GM19023 (cell line): ENCODE measurements around the gene FAM193A.
"Not testable (repeated sequence)": the region's sequence is repeated elsewhere in the genome, so short reads cannot be mapped to it uniquely, and the experiment has no call there.

ENCODE experiments used
- ATAC-seq: cut with Tn5 transposase; IDR thresholded peaks from one replicate; pipeline ENCODE4 v1.9.1; 2021; ENCODE audit warnings: mild to moderate bottlenecking, moderate library complexity; ENCODE audit not compliant: unreplicated experiment

FAM193A gene

DNA sequence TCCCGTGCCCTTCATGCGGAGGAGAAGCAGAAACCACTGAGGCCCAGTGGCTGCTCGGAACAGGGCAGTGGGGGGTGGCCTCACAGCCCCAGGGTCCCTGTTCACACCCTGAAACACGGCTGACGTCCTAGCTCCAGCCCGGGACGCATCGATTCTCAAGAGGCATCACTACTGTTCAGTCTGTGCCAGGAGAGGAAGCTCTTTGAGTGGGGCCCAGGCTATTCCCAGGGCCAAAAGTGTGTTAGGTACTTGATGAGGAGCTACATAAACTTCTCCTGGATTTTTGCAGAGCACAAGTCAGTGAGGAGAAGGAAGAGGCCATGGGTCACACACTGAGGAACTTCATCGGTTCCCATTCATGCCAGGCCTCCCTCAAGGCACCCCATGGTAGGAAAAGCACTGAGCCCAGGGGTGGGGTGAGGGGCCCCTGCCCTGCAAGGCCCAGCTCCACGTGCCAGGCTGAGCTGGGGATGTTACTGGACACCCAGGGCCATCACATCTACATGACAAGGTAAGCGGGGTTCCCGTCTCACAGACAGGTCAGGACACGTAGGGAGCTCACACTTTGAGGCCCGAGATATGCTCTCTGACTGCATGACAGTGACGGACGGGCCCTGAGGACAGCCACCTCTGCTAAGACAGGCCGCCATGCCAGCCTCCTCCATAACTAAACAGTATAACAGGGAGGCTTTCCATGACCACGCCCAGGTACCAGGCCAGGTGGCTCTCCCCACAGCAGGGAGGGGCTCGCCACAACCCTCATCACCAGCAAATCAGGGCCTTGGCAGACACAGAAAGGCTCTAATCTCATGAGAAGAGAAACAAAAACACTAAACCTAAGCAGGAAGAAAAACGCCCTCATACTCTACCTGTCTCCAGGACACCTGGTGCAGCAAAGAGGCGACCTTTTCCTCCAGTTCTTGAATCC, 207.3 kb downstream of the FAM193A start:
- no peak for ATAC-seq

DNA sequence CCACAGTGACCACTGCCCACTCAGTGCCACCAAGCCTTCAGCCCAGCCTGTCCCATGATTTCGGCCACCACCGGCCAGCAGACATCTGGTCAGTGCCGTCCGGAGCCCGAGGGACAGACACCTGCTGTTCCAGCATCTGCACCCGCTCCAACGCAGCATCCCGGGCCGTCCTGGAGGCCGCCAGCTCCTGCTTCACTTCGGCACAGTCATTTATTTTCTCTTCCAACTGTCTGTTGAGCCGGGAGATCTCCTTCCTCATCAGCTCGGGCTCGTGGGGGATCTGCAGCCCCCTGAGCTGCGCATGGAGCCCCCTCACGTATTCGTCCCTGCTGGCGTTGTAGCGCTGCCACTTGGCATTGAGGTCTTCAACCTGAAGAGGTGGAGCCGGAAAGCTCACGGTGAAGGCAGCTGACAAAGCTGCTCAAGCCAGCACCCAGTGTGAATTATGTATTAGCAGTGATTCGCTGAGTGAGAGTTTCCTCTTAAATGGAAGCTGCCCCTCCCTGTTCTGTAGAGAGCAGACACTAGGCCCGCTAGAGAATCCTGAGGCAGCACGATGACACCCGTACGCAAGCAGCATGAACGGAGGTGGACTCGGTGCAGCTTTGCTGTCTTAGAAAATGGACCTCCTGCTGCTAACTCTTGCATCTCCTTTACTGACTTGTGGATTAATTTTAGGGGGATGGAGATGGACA, 208.3 kb downstream of the FAM193A start:
- ATAC-seq, result no peak

DNA sequence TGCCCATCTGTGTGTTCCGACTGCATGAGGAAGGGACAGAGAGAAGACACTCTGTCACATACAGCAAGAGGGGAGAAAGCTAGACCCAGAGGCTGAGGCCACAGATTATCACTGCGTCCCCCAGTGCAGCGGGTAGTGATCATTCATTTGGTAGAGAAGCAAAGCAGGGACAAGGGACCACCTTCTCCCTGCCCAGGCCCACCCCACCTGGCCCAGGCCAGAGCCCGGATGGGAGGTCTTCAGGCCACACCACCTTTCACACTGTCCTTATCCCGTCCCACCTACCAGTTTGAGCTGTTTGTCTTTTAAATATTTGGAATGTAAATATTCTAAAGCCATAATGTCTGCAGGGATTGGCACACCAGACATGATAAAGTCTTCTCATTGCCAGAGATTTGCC, 209.1 kb downstream of the FAM193A start:
- ATAC-seq, result no peak

DNA sequence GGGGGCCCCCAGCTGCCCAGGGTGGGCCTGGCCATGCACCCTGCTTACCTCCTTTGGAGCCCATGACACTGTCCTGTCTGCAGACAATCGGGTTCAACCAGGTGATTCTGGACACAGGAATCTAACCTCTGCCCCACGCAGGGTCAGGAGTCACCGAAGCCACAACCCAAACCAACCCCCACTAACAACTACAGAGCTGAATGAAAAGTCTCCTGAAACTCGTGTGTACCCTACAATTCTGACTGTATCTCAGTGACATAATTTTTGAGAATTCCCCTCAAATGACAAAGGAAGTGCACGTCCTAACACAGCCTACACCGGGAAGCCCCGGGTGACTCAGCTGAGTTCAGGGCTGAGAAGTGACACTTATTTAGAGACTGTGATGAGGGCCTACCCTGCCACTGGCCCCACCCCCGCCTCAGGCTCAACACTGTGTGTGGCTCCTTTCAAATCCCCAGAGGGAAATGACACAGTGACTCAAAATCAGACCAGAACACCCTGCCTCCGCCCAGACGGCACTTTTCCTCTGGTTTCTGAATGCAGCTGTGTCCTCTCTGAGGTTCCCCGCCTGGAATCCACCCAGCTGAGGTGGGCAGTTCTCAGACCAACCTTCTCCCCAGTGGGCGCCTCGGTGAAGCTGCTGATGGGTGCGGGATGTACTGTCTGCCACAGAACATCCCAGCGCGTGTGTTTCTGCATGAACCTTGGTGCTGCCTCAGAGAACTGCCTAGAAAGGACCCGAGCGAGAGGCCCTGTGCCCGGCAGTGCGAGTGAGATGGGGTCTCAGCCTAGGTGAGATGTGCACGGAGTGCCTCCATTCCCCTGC, 209.7 kb downstream of the FAM193A start:
- ATAC-seq, result peak; percentile 95

DNA sequence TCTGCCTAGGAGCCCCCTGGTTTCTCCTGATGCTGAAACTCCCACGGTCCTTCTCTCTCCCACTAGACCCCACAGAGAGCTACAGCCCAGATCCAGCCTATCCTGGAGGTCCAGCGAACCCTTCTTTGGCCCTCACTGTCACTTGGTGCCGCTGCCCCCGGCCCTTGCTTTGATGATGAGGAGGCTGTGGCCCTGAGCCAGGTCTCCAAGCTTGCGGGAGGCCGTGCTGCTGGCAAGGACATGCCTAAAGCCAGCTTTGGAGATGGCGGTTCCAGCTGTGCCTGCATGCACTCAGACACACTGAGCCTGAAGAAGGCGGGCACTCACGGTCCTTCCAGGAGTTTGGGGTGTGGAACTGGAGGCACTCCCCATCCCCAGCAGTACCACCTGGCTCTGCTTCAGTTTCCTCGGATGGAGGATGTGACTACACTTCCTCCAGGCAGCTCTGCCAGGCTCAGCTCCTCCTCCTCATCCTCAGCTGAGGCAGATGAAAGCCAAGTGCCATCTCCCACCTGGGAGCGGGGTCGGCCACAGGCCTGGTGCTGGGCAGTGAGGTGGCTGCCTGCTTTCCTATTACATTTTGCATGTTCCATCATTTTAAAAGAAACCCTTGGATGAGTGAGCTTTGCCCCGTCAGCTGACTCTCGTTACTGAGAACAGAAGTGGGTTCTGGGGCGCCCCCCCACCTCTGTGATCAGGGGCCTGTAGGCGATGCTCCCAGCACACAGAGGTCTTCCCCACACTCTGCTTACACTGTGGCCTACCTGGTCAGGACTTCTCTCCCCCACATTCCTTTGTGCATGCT, 210.6 kb downstream of the FAM193A start:
- ATAC-seq, result no peak

DNA sequence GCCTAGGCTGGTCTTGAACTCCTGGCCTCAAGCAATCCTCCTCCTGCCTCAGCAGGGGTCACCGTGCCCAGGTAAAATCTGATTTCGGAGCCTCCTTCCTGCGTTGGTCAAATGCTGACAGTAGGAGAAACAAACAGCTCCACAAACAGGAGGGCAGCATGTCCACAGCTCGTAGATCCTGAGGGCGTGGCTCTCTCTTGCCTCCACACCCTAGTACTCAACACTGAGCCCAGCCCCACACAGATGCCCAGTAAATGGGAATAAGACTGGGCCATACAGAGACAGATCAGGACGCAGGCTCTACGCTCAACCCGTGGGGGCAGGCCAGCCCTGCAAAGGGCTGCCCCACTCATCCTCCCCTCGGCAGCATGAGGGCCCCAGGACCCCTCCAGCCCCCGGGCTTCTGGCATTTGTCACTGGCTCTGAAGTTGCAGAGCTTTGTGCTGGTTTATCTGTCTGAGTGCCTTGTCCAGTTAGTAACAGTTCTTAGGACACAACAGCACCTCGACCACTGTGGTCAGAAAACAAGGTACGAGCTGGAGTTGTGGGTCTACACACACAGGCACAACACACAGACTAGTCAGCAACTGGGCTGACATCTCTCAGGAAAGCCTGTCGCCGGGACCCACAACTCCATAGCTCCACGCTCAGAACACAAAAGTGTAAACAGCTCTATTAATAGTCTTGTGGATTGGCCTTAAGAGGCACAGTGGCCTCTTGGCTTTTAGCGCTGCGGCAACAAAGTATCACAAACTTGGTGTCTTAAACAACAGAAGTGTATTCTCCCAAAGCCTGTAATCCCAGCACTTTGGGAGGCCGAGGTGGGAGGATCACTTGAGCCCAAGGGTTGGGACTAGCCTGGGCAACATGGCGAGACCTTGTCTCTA, 214.5 kb downstream of the FAM193A start:
- no peak for ATAC-seq

DNA sequence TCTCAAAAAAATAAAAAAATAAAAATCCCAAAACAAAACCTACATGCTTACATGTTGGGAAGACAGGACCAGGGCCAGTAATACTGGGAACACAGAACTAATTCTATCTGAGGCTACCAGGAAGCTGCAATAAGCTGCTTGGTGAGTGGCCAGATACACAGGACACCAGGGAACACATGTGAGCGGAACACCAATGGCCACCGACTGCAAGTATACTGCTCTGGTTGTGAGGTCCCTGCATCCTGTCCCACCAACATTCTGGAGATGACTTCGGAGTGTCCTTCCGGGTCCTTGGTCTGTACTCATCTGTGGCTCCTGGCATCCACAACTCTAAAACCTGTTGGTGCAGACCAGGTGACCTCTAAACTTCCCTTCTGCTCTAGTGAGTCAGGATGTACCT, 217.0 kb downstream of the FAM193A start:
- no peak for ATAC-seq

DNA sequence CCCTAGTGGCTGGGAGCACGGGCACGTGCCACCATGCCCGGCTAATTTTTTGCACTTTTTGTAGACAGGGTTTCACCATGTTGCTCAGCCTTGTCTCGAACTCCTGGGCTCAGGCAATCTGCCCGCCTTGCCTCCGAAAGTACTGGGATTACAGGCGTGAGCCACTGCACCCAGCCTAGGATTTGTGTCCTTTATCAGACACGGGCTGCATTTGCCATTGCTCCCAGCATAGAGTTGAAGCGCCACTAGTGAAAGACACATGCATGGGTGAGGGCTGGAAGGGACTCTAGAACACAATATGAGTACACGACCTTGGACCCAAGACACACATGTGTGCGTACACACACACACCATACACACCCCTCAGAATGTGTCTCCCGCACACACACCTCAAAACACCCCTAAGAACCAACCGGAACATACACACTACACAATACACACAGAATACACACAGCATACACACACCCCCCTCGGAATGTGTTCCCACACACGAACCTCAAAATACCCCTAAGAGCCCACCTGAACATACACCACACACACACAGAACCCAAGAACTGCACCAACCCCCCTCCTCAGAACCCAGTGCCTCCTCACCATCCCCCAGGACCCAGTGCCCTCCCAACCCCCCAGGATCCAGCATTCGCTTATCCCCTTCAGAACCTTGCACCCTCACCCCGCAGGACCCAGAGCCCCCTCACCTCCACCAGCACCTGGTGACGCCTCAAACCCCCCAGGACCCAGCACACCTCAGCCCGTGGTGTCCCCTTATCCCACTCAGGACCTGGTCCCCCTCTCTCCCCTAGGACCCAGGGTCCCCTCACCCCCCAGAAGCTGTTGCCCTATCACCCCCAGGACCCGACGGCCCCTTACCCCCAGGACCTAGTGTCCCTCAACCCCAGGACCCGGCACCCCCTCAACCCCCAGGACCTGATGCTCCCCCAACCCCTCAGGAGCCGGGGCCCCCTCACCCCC, 218.7 kb downstream of the FAM193A start:
- no peak for ATAC-seq

DNA sequence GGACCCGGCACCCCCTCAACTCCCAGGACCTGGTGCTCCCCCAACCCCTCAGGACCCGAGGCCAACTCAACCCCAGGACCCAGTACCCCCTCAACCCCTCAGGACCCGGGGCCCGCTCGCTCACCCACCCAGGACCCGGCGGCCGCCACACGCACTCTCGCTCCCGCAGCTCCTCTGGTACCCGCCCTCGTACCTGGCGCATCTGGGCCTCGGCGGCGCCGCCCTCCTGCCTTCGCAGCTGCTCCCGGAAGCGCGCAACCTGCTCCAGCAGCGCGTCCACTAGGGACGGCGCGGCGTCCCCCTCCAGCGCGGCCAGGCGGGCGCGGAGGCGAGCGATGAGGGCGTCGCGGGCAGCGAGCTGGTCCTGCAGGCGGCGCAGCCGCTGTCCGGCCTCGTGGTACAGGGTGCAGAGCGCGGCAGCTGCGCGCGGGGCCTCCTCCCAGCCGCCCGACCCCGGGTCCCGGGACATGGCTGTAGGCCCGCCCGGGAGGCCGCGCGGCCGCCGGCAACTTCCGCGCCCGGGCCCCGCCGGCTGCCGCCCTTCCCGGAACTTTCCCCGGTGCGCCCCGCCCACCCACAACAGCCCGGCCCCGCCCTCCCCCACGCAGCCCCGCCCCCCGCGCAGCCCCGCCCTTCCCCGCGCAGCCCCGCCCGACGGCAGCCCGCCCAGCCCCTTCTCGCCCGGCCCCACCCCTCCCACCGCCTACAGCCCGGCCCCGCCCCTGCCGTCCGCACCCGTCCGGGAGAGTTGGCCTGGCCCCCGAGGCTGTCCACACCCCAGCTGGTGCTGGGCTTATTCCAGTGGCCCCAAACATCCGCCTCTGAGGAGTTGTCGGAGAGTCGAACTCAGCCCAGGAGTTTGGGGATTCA, 219.6 kb downstream of the FAM193A start, which contains the start of gene TNIP2:
Gene TNIP2, minus strand, starts transcription at position 516 of the 870 bp plus-strand sequence. Its CDS starts 47 bp downstream, at position 469.
- ATAC-seq, result peak; percentile 64

DNA sequence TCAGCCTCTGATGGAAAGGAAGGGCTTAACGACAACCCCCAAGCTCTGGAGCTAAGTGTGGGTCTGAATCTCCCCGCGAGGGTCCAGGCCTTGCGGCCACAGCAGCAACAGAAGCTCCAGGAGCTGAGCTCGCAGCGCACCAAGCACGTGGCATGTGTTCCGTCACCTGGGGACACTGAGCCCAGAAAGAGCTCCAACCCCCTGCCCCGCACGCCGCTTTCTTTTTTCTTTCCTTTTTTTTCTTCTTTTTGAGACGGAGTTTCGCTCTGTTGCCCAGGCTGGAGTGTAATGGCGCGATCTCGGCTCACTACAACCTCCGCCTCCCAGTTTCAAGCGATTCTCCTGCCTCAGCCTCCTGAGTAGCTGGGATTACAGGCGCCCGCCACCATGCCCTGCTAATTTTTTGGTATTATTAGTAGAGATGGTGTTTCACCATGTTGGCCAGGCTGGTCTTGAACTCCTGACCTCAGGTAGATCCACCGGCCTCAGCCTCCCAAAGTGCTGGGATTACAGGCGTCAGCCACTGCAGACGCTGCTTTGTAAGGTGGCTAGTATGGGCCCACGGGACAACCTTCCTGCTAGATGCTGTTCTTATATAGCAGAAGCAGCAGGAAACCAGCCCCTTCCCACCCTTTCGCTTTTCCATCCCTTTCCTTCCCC, 220.4 kb downstream of the FAM193A start:
- ATAC-seq, result no peak

DNA sequence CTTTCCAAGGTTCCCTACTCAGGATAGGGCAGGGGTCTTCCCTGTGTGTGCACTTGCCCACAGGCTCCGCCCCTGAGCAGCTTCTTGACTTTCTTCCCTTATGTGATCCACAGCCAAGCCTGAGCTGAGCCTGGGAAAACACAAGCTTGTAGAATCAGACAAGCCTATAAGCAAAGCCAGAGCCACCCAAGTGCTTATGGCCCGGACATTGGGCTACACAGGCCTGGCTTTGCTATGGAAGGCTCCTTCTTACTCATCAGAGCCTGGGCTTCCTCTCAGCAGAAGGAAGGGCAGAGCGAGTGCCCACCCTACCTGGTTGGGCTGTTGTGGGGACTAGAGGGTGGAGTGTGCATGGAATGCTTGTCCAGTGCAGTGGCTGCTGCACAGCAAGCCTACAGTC, 221.0 kb downstream of the FAM193A start:
- ATAC-seq, result no peak

DNA sequence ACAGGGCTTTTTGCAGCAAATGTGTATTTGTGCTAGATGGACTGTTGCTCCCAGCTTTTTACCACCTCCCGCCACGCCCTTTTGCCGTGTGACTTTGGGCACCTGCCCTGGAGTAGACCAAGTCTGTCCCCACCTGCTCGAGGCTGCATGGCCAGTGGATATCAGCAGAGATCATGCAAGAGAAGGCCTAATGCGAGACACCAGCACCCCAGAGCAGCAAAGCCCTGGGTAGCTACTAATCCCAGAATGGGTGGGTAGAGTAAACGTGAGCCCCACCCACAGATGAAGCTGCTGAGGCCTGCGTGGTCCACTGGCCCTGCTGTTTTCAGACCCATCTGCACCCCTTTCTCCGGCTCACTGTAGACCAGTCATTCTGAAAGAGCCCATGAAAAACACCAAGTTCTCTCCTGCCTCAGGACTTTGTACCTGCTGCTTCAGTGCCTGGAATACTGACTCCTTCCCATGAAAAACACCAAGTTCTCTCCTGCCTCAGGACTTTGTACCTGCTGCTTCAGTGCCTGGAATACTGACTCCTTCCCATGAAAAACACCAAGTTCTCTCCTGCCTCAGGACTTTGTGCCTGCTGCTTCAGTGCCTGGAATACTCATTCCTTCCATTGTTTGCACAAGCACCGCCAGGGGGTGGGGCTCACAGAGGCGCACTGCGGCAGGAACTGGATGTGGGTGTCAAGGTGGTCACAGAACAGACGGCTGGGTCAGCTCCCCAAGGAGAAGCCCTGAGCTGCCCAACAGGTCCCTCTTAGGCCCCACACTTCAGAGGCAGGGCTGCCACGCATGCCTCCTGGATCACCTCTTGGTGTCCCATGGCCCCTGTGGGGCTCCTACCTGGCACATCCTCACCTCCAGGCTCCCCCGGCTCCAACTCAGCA, 224.8 kb downstream of the FAM193A start:
- ATAC-seq, result no peak

DNA sequence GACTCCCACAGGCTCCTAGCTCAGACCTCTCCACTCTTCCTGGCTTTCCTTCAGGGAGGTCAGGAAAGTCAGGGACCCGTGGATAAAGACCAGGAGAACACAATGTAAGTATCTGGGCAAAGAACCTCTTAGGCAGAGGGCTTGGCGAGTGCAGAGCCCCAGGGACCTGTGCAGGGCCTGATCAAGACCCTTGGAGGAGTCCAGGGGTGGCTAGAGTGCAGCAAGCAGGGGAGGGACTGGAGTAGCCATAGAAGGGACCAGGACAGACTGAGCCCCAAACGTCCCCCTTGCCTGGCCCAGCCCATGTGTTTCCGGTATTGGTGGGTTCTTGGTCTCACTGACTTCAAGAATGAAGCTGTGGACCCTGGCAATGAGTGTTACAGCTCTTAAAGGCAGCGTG, 225.6 kb downstream of the FAM193A start:
- ATAC-seq, result no peak

DNA sequence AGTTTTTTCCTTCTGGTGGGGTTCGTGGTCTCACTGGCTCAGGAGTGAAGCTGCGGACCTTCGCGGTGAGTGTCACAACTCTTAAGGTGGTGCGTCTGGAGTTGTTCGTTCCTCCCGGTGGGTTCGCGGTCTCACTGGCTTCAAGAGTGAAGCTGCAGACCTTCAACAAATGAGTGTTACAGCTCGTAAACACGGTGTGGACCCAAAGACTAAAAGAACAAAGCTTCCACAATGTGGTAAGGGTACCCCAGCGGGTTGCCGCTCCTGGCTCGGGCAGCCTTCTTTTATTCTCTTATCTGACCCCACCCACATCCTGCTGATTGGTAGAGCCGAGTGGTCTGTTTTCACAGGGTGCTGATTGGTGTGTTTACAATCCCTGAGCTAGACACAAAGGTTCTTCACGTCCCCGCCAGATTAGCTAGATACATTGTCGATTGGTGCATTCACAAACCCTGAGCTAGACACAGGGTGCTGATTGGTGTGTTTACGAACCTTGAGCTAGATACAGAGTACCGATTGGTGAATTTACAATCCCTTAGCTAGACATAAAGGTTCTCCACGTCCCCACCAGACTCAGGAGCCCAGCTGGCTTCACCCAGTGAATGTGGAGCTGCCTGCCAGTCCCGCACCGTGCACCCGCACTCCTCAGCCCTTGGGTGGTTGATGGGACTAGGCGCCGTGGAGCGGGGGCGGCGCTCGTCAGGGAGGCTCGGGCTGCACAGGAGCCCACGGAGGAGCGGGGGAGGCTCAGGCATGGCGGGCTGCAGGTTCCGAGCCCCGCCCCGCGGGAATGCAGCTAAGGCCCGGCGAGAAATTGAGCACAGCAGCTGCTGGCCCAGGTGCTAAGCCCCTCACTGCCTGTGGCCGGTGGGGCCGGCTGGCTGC, 226.3 kb downstream of the FAM193A start:
- not testable (repeated sequence) for ATAC-seq

DNA sequence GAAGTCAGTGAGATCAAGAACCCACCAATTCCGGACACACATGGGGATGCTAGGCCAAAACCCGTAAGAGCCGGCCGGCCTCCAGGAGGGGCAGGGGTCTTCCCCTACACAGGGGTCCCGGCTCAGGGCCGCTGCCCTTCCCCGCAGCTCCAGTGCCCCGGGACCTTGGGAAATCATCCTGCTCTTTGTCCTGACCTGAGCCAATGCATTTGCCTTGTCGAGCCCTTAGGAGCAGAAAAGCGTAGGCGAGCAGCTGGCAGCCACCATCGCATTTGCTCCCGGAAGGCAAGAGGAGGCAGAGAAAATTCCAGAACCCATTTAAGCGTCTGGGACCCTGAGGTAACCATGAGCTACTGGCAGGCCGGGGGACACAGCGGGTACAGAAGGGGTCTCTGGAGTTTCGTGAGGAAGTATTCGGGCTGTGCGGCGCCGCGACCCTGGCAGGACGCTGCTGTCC, 227.1 kb downstream of the FAM193A start:
- ATAC-seq, result no peak
